ENCODE data around the gene RAP1GAP2. TPM values are rescaled to one million over a fixed set of nuclear protein-coding genes. Genes with fewer than 3 reads are reported as not detected.

RAP1GAP2 gene
- total RNA-seq, 1 donor from 2014 or later, result 22.6 TPM

GRCh38 chr17:2786176-2786881, 9.9 kb upstream of the RAP1GAP2 start:
- Histone ChIP-seq H3K36me3 (no peaks in the 10 kb centered on the region), H3K4me1 (no peaks in the 10 kb centered on the region), H3K27me3 (no peaks in the 10 kb centered on the region), H3K4me3 (no peak overlapping the region), H3K9me3 (no peaks in the 10 kb centered on the region), H3K27ac (no peak overlapping the region)
- no peak for DNase-seq (ENCODE audit: extremely low spot score in 2 of 2)
- TF ChIP-seq CTCF (IDR thresholded peaks at IDR 0.05), result peak; percentile 32 to 60 (median 42)
- no peak for TF ChIP-seq POLR2AphosphoS5 (IDR thresholded peaks at IDR 0.05; ENCODE audit: insufficient read depth in 1 of 2, low read depth in 1 of 2)
- intact Hi-C loops (cut with DNase I), result no loop called here

GRCh38 chr17:2789700-2790099, 6.5 kb upstream of the RAP1GAP2 start:
- no peaks in the 10 kb centered on the region for H3K36me3 ChIP-seq
- no peak for DNase-seq (ENCODE audit: extremely low spot score in 2 of 2)
- no peaks in the 10 kb centered on the region for H3K9me3 ChIP-seq
- no peak overlapping the region for H3K27ac ChIP-seq
- intact Hi-C loops (cut with DNase I), result no loop called here
- H3K4me3 ChIP-seq, result no peak overlapping the region
- no peaks in the 10 kb centered on the region for H3K4me1 ChIP-seq
- no peaks in the 10 kb centered on the region for H3K27me3 ChIP-seq
- TF ChIP-seq POLR2A (IDR thresholded peaks at IDR 0.05) (no peak), POLR2AphosphoS5 (IDR thresholded peaks at IDR 0.05; ENCODE audit: insufficient read depth in 1 of 2, low read depth in 1 of 2) (no peak), CTCF (IDR thresholded peaks at IDR 0.05) (no peak)

- intact Hi-C loops (cut with DNase I), result no loop called here
- Histone ChIP-seq H3K4me1 (no peaks in the 10 kb centered on the region), H3K27ac (no peak overlapping the region), H3K27me3 (no peaks in the 10 kb centered on the region), H3K9me3 (no peaks in the 10 kb centered on the region), H3K36me3 (no peaks in the 10 kb centered on the region), H3K4me3 (no peak overlapping the region)
- no peak for DNase-seq (ENCODE audit: extremely low spot score in 2 of 2)
- TF ChIP-seq POLR2A (IDR thresholded peaks at IDR 0.05), result no peak
- TF ChIP-seq POLR2AphosphoS5 (IDR thresholded peaks at IDR 0.05; ENCODE audit: insufficient read depth in 1 of 2, low read depth in 1 of 2), result no peak
- TF ChIP-seq CTCF (IDR thresholded peaks at IDR 0.05), result no peak
These were observed 3.7 kb upstream of the RAP1GAP2 start for GRCh38 chr17:2792366-2793169.

GRCh38 chr17:2794111-2794803, 2.0 kb upstream of the RAP1GAP2 start:
- H3K4me3 ChIP-seq, result no peak overlapping the region
- no peaks in the 10 kb centered on the region for H3K36me3 ChIP-seq
- no peak for DNase-seq (ENCODE audit: extremely low spot score in 2 of 2)
- H3K4me1 ChIP-seq, result no peaks in the 10 kb centered on the region
- TF ChIP-seq CTCF (IDR thresholded peaks at IDR 0.05) (no peak), POLR2AphosphoS5 (IDR thresholded peaks at IDR 0.05; ENCODE audit: insufficient read depth in 1 of 2, low read depth in 1 of 2) (no peak), POLR2A (IDR thresholded peaks at IDR 0.05) (no peak)
- H3K27ac ChIP-seq, result no peak overlapping the region
- no peaks in the 10 kb centered on the region for H3K27me3 ChIP-seq
- intact Hi-C loops (cut with DNase I), result no loop called here
- no peaks in the 10 kb centered on the region for H3K9me3 ChIP-seq
